T-helper 1 cell treated with Interleukin-12 subunit alpha and Interleukin-12 subunit beta and Interleukin-4 antibody, amounts not matched to agents 30 ng/mL and 1 ng/mL, for 36 hours (primary cell): ENCODE results near the gene LRP3. TPM values are rescaled to one million over a fixed set of nuclear protein-coding genes. Genes with fewer than 3 reads are reported as not detected.
"Not testable (repeated sequence)": the region's sequence is repeated elsewhere in the genome, so short reads cannot be mapped to it uniquely, and the experiment has no call there.

ENCODE experiments used
- intact Hi-C: fragments of 100-400 bp; cut with micrococcal nuclease; formaldehyde crosslinking; loops from one replicate; pipeline ENCODE4 v1.15.1; 2024
- total RNA-seq: library from RNA; stranded (reverse); gene quantifications from 2 replicates; pipeline ENCODE4 v1.2.3, GENCODE V29; 2022

Gene LRP3, protein sequence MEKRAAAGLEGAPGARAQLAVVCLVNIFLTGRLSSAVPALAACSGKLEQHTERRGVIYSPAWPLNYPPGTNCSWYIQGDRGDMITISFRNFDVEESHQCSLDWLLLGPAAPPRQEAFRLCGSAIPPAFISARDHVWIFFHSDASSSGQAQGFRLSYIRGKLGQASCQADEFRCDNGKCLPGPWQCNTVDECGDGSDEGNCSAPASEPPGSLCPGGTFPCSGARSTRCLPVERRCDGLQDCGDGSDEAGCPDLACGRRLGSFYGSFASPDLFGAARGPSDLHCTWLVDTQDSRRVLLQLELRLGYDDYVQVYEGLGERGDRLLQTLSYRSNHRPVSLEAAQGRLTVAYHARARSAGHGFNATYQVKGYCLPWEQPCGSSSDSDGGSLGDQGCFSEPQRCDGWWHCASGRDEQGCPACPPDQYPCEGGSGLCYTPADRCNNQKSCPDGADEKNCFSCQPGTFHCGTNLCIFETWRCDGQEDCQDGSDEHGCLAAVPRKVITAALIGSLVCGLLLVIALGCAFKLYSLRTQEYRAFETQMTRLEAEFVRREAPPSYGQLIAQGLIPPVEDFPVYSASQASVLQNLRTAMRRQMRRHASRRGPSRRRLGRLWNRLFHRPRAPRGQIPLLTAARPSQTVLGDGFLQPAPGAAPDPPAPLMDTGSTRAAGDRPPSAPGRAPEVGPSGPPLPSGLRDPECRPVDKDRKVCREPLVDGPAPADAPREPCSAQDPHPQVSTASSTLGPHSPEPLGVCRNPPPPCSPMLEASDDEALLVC
- total RNA-seq, result 0.05 and 0.10 TPM in 2 replicates

DNA sequence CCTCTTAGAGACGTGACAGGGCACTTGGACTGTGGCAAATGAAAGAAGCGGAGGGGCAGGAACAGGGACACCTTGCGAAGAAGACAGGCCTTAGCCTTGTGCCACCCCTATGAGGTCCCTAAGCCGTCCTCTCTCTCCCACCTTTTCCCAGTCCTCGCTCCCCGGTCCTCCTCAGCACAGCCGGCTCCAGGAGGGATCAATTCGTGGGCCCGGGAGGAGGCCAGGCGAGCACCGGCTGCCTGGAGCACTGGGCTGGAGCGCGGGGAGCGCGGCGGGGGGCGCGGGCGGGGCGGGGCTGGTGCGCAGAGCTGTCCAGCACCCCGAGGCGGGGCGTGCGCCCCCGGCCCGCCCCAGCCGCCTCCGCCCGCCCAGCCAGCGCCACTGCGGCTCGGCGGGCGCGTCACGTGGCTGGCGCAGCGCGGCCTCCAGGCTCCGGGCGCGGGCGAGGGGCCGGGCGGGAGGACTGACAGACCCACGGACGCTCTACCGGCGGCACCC lies at the start of gene LRP3:
TSS of gene LRP3 (plus strand) at position 466 of the 498 bp plus-strand sequence. CDS start 456 bp downstream, outside the sequence.
- intact Hi-C loops, result no loop called here

DNA sequence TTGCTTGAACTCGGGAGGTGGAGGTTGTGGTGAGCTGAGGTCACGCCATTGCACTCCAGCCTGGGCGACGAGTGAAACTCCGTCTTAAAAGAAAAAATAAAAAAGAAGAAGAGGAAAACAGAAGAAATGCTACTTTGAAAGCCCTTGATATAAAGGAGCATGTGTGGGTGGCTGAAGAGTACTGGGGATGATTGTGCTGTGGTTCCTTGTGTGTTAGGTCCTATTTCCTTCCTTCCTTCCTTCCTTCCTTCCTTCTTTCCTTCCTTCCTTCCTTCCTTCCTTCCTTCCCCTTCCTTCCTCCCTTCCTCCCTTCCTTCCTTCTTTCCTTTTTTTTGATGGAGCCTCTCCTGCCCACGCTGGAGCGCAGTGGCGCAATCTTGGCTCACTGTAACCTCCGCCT lies 47.9 kb upstream of the LRP3 start:
- intact Hi-C loops, result no loop called here

DNA sequence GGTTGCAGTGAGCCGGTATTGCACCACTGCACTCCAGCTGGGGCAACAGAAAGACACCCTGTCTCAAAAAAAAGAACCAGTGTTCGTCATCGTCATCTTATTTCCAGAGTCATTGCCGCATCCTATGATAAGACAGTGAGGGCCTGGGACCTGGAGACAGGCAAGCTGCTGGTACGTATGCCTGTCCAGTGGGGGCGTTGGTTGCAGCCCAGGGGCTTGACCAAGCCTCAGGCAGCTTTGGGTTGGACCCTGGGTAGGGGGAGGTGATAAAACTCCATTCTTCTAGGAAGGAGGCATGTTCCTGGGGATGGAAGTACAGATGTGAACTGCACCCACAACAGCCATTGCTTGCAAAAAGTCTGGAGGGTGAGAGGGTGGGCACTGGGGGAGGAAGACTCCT lies 46.6 kb upstream of the LRP3 start:
- intact Hi-C loops, result no loop called here

DNA sequence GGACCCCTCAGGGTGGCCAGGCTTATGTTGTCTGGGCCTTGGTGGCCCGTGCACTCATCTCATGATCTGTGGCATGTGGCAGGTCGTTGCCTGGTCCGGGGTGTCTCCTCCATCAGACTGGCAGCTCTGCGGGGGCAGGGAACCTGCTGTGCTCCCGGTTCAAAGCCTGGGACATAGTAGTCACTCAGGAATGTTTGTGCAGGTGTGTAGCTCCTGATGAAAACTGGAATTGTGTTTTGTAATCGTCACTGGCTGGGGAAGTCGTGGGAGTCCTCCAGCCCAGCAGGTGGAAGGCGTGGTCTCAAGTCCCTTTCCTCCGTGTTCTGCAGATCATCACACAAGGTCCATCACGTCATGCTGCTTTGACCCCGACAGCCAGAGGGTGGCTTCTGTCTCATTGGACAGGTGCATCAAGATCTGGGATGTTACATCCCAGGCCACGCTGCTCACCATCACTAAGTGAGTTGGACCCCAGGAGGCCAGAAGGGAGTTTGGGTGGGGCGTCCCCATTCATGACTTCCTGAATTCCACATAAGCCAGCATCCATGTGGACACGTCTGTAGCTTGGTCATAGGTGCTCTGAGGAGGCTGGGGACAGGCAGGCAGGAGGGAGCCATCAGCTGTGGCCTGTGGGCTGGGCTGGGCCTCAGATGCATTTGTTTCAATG lies 43.1 kb upstream of the LRP3 start:
- intact Hi-C loops, result no loop called here

DNA sequence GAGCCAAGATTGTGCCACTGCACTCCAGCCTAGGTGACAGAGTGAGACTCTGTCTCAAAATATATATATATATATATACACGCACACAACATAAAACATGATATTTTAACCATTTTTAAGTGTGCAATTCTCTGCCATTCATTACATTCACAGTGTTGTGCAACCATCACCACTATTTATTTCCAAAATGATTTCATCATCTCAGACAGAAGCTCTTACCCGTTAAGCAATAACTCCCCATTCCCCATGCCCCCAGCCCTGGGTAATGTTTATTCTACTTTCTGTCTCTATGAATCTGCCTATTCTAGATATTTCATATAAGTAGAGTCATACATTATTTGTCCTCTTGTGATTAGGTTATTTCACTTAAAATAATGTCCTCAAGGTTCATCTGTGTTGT lies 42.0 kb upstream of the LRP3 start:
- intact Hi-C loops, result no loop called here

DNA sequence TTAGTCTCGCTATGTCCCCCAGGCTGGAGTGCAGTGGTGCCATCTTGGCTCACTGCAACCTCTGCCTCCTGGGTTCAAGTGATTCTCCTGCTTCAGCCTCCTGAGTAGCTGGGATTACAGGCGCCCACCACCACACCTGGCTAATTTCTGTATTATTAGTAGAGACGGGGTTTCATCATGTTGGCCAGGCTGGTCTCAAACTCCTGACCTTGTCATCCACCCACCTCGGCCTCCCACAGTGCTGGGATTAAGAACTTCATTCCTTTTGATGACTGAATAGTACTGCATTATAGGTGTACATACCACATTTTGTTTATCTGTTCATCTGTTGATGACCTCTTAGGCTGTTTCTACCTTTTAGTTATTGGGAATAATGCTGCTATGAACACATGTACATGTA lies 41.5 kb upstream of the LRP3 start:
- intact Hi-C loops, result not testable (repeated sequence)

DNA sequence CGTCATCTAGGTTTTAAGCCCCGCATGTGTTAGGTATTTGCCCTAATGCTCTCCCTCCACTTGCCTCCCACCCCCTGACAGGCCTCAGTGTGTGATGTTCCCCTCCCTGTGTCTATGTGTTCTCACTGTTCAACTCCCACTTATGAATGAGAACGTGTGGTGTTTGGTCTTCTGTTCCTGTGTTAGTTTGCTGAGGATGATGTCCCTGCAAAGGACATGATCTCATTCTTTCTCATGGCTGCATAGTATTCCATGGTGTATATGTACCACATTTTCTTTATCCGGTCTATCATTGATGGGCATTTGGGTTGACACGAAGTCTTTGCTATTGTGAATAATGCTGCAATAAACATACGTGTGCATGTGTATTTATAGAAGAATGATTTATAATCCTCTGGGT lies 39.8 kb upstream of the LRP3 start:
- intact Hi-C loops, result not testable (repeated sequence)

DNA sequence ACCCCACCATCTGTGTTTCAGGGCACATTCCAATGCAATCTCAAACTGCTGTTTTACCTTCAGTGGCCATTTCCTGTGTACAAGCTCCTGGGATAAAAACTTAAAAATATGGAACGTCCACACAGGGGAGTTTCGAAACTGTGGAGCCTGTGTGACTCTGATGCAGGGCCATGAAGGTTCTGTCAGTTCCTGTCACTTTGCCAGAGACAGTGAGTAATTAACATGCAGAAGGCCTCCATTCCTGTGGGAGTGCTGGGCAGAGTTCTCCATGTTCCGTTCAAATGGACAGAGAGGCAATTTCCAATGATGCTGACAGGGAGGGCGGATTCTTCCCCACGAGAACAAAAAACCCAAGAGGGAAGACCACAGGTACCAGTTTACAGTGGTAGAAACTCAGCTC lies 37.8 kb upstream of the LRP3 start:
- intact Hi-C loops, result no loop called here

DNA sequence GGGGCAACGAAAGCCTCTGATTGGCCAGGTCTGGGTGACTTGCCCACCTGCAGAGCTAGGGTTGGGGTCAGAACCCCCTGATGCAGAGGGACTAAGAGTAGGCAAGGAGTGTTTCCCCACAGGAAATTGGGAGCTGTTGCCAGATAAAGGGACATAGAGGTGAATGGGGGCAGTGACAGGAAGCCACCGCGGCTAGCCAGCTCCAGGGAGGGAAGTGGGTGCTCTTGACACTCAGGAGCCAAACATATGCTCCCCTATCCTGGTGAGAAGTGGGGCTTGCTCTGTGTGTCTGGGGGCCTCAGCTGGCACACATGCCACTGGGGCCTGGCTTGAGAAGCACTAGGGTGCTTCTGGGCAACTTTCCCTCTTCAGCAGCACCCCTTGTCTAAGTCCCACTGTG lies 36.2 kb upstream of the LRP3 start:
- intact Hi-C loops, result no loop called here

DNA sequence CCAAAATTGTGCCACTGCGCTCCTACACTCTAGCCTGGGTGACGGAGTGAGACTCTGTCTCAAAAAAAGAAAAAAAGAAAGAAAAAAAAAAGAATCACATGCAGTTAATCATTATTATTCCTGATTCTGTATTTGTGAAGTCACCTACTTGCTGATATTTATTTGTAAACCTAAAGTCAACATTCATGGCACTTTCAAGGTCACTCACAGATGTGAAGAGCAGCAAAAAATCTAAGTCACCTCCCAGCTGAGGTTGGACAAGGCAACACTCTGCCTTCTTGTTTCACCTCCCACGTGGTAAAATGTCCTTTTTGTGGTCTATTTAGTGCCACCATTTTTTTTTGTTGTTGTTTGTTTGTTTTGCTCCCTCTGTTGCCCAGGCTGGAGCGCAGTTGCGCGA lies 35.8 kb upstream of the LRP3 start:
- intact Hi-C loops, result no loop called here

DNA sequence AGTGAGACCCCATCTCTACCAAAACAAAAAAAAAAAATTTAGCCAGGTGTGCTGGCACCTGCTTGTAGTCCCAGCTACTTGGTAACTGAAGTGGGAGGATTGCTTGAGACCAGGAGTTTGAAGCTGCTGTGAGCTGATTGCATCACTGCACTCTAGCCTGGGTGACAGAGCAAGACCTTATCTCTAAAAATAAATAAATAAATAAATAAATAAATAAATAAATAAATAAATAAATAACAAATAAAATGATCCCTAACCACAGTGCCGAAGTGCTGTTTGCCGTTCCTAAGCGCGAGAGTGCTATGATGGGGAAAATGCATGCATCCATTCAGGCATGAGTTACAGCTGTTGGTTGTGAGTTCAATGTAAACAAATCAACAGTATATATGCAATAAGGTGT lies 35.0 kb upstream of the LRP3 start:
- intact Hi-C loops, result no loop called here

DNA sequence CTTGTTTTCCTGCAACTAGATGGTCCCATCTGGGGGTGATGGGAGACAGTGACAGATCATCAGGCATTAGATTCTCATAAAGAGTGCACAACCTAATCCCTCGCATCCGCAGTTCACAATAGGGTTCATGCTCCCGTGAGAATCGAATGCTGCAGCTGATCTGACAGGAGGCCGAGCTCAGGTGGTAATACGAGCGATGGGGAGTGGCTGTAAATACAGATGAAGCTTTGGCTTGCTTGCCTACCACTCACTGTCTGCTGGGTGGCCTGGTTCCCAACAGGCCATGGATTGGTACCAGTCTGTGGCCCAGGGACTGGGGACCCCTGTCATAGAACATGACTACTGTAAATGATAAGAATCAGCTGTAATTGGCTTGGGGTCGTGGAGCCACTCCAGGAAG lies 34.2 kb upstream of the LRP3 start:
- intact Hi-C loops, result loop anchor here (1.0 kb wide), 1 partner anchor 17 kb away; no protein-coding TSS in a partner anchor

DNA sequence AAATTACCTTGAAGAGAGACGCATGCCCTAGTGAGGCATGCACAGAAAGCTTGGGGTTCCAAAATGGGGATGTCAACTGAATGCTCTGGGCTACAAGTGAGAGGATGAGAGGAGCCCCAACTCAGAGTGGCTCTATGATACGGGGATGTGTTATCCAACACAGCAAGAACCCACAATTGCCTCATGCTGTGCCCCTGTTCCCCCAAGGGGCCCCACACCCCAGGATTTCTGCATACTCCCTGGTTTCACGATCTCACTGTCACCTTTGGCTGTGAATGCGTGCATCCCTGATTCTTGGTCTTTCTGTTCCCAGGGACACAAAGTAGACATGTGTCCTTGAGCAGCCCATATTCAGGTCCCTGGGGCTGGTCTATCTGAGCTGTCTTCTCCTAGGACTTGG lies 32.9 kb upstream of the LRP3 start:
- intact Hi-C loops, result no loop called here

DNA sequence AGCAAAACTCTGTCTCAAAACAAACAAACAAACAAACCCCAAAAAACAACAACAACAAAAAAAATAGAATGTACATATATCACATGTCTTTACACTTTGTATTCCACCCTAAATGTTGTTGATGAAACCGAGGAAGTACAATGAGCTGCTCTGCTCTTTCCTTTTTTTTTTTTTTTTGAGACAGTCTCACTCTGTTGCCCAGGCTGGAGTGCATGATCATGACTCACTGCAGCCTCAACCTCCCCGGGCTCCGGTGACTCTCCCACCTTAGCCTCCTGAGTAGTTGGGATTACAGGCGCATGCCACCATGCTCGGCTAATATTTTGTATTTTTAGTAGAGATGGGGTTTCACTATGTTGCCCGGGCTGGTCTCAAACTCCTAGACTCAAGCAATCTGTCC lies 30.6 kb upstream of the LRP3 start:
- intact Hi-C loops, result no loop called here

DNA sequence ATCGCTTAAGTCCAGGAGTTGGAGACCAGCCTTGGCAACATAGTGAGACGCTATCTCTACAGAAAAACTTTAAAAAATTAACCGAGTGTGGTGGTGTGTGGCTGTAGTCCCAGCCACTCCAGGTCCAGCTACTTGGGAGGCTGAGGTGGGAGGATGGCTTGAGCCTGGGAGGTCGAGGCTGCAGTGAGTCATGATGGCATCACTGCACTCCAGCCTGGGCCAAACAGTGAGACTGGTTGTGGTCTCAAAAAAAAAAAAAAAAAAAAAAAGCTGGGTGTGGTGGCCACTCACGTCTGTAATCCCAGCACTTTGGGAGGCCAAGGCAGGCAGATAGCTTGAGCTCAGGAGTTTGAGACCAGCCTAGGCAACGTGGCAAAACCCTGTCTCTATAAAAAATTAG lies 28.1 kb upstream of the LRP3 start:
- intact Hi-C loops, result not testable (repeated sequence)

DNA sequence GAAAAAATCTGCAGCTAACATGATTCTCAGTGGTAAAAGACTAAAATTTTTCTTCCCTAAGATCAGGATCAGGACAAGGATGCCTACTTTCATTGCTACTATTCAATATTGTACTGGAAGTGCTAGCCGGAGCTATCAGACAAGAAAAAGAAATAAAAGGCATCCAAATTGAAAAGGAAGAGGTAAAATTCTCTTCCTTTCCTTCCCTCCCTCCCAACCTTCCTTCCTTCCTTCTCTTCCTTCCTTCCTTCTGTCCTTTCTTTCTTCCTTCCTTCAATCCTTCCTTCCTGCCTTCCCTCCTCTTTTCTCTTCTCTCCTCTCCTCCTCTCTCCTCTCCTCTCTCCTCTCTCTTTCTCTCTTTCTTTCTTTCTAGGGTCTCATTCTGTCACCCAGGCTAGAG lies 26.7 kb upstream of the LRP3 start:
- intact Hi-C loops, result no loop called here

DNA sequence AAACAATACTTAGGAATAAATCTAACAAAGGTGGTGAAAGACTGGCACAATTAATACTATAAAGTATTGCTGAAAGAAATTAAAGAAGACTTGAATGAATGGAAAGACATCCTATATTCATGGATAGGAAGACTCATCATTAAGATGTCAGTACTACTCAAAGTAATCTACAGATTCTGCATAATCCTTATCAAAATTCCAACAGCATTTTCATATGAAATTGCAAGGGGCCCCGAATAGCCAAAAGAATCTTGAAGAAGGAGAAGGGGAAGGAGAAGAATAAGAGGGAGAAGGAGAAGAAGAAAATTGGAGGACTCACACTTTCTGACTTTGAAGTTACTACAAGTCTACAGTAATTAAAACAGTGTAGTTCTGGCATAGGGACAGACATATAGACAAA lies 25.6 kb upstream of the LRP3 start:
- intact Hi-C loops, result no loop called here

DNA sequence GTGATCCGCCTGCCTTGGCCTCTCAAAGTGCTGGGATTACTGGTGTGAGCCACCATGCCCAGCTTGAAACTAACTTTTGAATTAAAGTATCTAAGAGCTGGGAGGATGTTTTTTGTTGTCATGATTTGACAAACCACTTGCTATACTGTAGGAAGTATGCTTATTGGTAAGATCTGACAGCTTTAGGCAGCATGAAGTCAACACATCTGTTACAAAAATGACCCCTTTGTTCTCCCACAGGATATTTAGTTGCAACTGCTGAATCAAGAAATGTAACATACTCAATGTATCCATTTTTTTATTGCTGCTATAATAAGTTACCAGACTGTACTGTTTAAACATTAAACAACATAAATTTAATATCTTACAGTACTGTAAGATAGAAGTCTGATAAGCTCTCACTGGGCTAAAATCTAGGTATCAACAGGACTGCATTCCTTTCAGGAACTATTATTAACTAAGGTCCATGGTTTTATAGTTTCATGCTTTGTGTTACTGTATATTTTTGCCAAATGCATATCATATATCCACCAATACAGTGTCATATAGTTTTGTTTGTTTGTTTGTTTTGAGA lies 22.8 kb upstream of the LRP3 start:
- intact Hi-C loops, result no loop called here

DNA sequence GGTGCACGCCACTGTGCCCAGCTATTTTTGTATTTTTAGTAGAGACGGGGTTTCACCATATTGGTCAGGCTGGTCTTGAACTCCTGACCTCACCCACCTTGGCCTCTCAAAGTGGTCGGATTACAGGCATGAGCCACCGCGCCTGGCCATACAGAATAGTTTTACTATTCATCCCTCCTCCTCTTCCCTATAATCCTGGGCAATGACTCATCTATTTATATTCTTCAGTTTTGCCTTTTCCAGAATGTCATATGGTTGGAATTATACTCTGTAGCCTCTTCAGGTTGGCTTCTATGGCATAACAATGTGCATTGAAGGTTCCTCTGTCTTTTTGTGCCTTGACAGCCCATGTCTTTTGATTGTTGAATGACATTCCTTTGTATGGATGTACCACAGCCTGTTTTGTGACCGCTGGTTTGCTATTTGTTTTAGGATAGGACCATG lies 22.2 kb upstream of the LRP3 start:
- intact Hi-C loops, result no loop called here

DNA sequence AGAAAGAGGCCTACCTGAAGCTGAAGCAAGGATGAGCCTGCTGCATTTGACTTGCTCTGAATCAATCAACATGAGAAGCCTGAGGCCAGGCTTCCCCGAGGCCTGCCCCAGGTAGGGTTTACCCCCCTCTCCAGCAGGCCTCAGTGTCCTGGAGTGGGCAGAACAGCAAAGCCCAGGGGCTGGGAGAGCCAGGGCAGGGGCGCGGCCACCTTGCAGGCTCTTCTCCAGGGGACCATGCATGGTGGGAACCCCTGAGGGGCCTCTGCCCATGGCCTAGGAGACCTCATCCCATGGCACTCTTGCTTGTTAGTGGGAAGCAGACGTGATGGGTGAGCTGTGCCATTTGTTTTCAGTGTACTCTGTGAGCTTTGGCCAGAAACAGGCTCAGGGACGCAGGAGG lies 19.9 kb upstream of the LRP3 start:
- intact Hi-C loops, result no loop called here

DNA sequence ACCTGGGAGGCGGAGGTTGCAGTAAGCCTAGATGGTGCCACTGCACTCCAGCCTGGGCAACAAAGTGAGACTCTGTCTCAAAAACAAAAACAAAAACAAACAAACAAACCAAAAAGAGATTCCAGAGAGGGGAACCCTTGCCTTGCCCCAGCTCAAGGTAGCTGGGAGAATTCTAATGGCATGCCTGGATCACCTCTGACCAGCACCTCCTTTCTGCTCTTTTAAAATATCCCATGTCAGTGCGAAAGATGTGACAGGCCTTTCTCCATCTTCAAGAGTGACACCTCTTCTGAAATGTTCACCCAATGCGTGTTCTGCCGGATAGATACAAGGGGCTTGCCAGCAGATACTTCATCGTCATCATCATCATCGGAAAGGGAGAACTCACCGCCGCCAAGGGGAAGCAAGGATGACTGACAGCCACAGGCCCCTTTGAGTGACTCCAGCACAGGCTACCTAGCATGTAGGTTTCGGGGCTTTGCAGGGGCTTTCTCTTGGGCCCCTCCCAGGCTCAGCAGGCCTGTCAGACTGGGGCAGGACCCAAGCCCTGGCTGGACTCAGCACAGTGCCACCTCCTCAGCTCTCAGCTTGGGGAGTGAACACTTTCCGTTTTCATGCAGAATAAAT lies 18.9 kb upstream of the LRP3 start:
- intact Hi-C loops, result loop anchor here (5.0 kb wide), 2 partner anchors 112 to 828 kb away; partner anchors contain the start of gene ZNF507
